22Rv1 (cell line): ENCODE measurements around the gene CHCHD4.

ENCODE experiments used
- H3K27ac ChIP-seq: fragments of 450-650 bp; 2 replicates; pipeline ENCODE4 v1.5.1; 2017
- ZFX ChIP-seq: fragments of 450-650 bp; IDR thresholded peaks from 2 replicates; pipeline ENCODE4 v1.6.1; 2017; ENCODE audit warnings: antibody characterized with exemption, borderline replicate concordance
- TF ChIP-seq, protein P1 (sequence below): fragments of 450-650 bp; IDR thresholded peaks from 2 replicates; pipeline ENCODE4 v1.5.1; 2017; ENCODE audit warnings: mild to moderate bottlenecking

CHCHD4 gene

DNA sequence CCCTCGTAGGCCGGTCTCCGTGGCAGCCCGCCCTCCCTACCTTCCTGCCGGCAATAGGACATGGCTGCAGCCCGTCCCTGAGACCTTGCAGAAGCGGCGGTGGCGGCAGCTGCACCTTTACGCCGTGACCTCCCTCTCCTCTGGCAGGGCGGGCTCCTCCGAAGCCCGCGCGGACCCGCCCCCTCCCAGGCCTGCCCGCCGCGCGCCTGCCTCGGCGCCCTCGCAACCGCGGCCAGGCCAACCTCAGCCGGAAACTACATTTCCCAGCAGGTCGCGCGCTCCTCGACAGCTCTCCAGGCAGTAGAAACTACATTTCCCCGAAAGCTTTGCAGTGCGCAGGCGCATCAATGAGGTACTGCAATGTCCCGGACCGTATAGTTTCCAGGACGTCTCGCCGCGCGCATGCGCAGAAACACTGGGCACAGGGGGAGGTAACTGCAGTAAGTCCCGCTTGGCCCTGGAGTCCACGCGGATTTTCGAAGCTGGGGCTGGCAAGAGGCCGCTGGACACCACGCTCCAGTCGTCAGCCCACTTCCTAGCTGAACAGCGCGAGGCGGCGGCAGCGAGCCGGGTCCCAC lies at the start of gene CHCHD4, which contains the start of gene TMEM43:
Gene CHCHD4 (minus strand): TSS at position 256 of the 578 bp plus-strand sequence. CDS start 194 bp downstream, at position 62.
Gene TMEM43 (plus strand): TSS at position 438 of the 578 bp plus-strand sequence. CDS start 142 bp downstream, outside the sequence.
- TF ChIP-seq, protein P1, sequence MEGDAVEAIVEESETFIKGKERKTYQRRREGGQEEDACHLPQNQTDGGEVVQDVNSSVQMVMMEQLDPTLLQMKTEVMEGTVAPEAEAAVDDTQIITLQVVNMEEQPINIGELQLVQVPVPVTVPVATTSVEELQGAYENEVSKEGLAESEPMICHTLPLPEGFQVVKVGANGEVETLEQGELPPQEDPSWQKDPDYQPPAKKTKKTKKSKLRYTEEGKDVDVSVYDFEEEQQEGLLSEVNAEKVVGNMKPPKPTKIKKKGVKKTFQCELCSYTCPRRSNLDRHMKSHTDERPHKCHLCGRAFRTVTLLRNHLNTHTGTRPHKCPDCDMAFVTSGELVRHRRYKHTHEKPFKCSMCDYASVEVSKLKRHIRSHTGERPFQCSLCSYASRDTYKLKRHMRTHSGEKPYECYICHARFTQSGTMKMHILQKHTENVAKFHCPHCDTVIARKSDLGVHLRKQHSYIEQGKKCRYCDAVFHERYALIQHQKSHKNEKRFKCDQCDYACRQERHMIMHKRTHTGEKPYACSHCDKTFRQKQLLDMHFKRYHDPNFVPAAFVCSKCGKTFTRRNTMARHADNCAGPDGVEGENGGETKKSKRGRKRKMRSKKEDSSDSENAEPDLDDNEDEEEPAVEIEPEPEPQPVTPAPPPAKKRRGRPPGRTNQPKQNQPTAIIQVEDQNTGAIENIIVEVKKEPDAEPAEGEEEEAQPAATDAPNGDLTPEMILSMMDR, result no peak
- no peak for TF ChIP-seq ZFX
- H3K27ac ChIP-seq, result peak within 1 kb of the TSS; percentile 82

DNA sequence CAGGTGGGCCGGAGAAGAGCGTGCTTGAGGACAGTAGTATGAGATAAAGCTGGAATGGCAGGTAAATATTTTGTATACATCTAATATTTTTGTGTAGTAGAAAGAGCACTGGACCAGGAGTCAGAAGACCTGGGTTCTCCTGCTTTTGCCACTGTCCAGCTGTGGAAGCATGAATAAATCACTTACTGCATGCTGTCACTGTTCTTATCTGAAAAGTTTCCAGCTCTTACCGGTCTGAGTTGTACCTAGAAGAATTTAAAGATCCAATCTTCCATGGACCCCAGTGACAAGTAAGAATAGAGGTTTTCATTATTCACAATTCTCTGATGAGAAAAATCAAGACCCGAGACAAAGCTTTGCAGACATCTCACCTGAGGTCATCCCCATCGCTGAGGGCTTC lies 47.8 kb upstream of the CHCHD4 start:
- H3K27ac ChIP-seq, result no peak overlapping the region
- no peak for TF ChIP-seq ZFX
- TF ChIP-seq, protein P1, result no peak

DNA sequence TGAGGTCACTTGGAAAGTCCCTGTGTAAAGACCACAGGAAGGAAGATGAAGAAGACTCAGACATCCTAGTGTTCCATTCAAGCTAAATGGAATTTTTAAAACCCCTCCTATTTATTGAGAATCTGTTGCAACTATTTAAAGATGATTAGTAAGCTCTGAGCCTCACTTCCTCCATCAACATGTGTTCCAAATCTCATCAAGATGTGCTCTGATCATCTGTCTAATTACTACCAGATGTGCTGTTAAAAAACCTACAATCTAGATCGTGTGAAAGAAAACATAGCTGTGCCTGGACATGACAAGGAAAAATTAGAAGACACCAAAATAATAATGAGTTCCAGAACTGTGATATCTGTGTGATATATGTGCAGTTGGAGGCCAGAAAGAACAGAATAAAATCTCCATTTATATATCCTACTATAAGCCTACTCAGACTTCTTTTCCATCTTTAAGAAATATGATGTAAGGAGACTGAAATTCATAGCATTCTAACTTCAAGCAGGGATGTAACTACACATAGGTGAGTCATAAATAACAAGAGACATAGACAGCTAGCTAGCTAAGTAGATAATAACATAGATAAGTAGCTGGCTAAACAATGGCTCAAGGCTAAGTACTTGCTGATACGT lies 46.0 kb upstream of the CHCHD4 start:
- H3K27ac ChIP-seq, result no peak overlapping the region
- TF ChIP-seq, protein P1, result no peak
- TF ChIP-seq ZFX, result no peak

DNA sequence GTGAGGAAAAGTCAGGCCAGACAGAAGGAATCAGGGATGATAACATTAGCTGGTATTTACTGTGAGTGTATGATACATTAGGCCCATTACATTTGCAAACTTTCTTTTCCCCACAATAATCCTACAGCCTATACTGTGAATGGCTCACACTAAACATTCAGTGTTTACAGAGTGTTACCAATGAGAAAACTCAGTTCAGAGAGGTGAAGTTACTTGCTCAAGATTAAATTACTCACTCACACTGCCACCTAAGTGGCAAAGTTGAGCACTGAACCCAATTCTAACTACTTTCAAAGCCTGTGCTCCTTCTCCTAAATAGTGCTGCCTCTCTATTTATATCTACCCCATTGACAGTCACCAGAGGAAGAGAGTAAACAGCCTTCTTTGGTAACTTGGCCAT lies 45.2 kb upstream of the CHCHD4 start:
- no peak for TF ChIP-seq ZFX
- TF ChIP-seq, protein P1, result no peak
- H3K27ac ChIP-seq, result no peak overlapping the region

DNA sequence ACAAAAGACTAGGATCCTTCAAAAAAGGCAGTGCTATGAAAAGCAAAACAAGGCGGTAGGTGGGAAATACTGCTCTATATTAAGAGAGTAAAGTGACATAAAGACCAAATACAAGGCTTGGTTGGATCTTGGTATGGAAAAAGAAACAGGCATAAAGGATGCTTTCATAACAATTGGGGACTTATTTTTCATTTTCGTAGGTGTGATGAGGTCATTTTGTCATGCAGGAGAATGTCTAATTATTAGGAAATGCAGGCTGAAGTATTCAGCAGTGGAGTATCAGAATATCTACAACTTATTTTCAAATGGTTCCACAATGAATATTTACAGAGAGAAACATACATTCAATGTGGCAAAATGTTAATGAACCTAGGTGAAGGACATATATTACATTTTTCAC lies 44.8 kb upstream of the CHCHD4 start:
- H3K27ac ChIP-seq, result no peak overlapping the region
- TF ChIP-seq, protein P1, result no peak
- no peak for TF ChIP-seq ZFX

DNA sequence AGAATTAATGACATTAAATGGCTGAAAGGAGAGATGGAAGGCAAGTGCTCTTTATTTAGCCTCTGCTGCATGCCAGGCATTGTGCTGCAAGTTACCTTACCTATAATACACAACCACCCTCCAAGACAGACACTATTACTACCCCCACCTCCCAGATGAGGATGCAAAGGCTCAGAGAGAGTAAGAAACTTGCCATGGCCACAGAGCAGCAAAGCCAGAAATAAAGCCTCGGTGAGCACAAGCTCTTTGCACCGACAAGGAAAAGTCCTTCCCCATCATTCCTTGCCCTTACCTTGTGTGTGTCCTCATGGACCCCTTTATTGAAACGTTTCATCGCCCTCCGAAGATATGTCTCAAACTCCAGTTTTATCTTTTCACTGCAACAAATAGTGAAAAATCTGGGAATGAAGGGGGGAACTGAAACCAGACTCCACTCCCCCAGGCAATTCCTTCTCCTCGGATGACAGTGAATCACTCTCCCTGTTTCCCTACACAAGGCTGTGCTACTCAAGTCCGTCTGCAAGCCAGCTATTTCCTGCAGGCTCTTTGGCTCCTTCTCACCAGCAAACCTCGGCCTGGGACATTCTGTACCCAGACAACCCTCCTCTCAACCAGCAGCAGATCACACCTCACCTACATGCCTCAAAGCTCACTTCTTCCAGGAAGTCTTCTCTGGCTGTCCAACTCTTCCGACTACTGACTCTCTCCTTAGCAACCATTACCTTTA lies 42.4 kb upstream of the CHCHD4 start:
- TF ChIP-seq, protein P1, result no peak
- no peak for TF ChIP-seq ZFX
- no peak overlapping the region for H3K27ac ChIP-seq

DNA sequence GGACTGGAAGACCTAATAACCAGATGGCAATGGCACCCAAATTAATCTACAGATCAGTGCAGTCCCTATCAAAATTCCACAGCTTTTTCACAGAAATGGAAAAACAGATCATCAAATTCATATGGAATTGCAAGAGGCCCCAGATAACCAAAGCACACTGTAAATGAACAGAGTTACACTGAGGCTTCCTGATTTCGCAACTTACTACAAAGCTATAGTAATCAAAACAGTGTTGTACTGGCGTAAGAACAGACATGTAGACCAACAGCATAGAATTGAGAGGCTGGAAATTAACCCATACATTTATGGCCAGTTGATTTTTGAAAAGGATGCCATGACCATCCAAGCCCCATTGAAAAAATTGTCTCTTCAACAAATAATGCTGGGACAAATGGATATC lies 37.5 kb upstream of the CHCHD4 start:
- TF ChIP-seq, protein P1, result no peak
- TF ChIP-seq ZFX, result no peak

More for the DNA sequence above, 37.5 kb upstream of the CHCHD4 start:
- no peak overlapping the region for H3K27ac ChIP-seq
